ENCODE data around the gene AP3B1. TPM values are rescaled to one million over a fixed set of nuclear protein-coding genes. Genes with fewer than 3 reads are reported as not detected.
"Not testable (repeated sequence)": the region's sequence is repeated elsewhere in the genome, so short reads cannot be mapped to it uniquely, and the experiment has no call there.

Gene AP3B1
- polyA plus RNA-seq, 1 donor: 35.7 TPM

DNA sequence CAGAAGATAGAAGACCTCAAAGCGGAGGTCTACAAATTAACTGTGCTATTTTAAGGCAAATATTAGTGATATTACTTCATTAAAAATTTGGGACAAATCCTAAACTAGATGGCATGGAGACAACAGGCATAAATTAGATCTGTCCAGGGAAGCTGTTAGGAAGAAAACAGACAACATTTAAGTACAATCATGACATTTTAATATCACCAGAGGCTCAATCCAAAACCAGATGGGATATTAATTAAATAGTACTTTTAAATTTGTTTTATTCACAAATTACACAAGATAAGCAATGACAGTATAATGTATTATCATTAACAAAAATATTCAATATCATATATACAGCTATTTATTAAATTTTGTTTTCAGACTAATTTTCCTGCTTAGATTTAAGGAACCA, 161.1 kb downstream of the AP3B1 start:
- no peak for DNase-seq

- DNase-seq: no peak
Measured at GRCh38 chr5:78132507-78132906, 162.0 kb downstream of the AP3B1 start.

GRCh38 chr5:78129597-78129996, 164.9 kb downstream of the AP3B1 start:
- no peak for DNase-seq

- no peak for DNase-seq
Measured at GRCh38 chr5:78127875-78128274, 166.6 kb downstream of the AP3B1 start.

DNA sequence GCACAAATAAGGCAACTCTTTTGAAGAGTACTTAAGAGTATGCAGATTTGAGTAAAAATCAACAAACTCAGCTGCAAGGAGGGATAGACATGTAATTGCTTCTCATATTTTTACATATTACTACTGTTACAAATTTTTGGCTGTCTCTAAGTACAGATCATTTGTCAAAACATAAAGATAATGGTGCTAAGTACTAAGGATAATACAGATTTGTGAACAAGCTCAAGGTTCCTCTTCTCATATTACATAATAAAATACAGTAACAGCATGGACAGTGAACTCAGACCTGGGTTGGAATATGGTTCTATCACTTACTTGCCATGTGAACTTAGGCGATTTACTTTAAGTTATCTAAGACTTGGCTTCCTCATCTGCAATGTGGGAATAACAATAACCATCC, 168.0 kb downstream of the AP3B1 start:
- DNase-seq: no peak

DNA sequence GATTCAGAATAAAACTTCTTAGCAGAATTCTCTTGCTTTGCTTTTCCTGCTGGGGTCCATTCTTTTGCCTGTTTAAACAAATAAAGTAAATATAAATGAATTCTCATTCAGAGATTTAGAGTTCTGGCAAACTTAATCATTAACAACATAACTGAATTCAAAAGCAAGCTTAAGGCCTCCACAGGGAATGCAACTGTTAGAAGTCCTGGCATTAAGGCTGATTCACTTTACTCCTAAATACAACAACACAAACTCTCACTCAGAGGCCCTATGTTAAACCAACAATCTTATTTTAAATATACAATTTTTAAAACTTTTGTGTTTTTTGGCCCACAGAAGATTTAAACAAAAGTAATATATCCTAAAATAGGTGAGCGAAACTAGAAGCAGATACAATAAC, 178.3 kb downstream of the AP3B1 start:
- no peak for DNase-seq

DNA sequence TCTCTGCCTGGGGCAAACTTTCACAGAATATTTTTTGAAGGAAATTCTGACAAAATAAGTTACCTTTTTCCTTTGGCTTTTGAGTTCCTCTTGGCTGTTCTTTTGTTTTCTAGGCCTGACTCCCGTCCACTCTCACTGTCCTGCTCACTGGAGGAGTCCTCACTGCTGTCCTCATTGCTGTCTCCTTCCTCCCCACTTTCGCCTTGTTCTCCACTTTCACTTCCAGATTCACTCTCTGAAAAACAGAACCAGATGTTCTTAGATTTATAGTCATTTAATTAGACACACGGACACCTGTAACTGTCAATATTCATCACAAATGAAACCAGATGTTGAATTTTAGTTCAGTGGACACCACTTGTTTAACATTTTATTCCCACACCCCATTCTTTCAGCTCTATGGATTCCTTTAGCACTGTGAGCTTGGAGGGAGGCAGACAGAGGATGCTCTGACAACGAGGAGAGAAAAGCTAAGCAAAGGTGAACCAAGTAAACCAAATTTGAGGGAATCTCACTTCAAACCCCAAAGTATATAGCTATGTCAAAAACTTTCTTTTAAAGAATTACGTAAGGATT, 180.7 kb downstream of the AP3B1 start:
- no peak for DNase-seq

DNA sequence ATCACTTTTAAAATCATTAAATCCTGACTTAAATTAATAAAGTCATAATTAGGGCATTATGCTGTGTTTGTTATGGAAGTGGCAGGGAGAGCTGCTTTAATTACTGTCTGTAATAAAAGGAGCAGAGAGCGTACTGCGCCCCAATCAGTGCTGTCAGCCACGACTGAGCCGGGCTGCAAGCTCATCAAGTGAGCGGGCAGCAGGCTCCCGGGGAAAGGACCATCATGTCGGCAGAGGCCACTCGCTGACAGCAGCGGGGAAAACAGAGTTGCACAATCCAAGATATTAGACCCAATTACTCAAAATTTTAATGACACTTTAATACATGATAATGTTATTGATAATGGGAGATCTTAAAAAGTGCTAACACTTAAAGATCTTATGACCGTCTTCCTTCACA, 181.6 kb downstream of the AP3B1 start:
- DNase-seq: no peak

DNA sequence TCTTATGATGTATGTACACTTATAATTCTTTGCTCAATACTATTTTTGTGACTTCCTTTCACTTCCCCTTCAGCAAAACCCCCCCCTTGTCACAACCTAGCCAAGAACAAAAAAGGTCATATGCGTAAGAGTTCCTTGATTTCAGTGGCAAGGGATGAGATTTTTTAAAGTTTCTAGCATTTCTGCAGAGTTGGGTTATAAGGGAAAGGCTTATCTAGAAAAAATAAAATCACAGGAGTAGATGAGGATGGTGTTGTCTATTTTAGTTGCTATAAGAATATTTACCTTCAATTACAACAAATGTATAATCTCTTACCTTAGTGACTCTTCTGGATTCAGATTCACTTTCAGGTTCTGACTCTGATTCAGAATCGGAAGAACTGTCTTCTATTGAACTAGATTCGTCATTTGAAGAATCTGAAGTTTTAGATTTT, 184.6 kb downstream of the AP3B1 start:
- no peak for DNase-seq

DNA sequence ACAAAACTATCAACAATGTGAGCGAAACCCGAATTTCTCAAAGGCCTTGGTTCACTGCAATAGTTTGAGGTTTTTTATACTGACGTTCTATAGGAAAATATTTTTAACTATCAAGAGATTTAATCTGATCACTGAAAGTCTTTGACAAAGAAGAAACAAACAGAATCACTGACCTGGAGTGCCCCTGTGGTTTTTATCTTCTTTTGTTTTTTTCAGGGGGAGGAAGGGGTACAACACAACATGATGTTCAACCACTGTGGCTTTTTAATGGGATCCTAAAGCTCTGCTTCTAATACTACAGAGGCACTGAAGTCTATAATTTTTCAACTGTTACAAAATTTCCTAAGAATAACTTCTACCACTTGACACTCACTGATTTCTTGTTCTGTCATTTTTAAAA, 185.9 kb downstream of the AP3B1 start:
- no peak for DNase-seq

GRCh38 chr5:78103232-78103918, 191.1 kb downstream of the AP3B1 start:
- no peak for DNase-seq

DNA sequence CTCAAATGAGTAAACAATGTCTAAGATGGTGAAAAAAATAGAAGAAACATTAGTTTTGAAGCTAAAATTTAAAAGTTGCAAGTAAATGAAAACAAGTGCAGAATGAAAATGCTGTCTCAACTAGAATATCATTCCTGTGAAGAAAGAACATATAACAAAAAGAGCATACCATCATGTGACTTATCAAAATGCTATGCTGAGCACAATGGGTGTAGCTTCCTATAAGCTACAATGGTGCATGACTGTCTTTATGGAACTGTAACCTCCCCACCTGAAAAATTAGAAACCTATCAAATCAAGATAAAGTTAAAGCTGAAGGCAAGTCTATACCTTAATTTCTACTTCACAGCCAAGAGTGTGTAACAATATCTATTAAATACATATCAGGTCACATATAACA, 192.0 kb downstream of the AP3B1 start:
- no peak for DNase-seq

- DNase-seq: no peak
Measured at GRCh38 chr5:78095125-78095524, 199.4 kb downstream of the AP3B1 start.

DNA sequence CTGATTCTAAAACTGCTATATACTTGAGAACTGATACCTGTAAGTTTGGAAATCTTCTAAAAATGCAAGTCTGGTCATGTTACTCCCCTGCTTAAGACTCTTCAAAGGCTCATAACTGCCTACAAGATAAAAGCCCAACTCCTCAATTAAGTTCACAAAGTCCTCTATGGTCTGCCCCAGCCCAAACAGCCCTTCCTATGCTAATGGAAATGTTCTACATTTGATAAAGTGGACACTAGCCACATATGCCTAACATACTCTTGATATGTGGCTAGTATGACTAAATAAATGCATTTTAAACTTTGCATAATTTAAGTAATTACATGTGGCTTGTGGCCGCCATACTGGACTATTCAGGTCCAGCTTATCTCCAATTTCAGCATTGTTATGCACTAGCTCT, 204.5 kb downstream of the AP3B1 start:
- DNase-seq: no peak

GRCh38 chr5:78078858-78079257, 215.6 kb downstream of the AP3B1 start:
- no peak for DNase-seq

- DNase-seq: no peak
Measured at GRCh38 chr5:78077369-78078068, 217.0 kb downstream of the AP3B1 start.

DNA sequence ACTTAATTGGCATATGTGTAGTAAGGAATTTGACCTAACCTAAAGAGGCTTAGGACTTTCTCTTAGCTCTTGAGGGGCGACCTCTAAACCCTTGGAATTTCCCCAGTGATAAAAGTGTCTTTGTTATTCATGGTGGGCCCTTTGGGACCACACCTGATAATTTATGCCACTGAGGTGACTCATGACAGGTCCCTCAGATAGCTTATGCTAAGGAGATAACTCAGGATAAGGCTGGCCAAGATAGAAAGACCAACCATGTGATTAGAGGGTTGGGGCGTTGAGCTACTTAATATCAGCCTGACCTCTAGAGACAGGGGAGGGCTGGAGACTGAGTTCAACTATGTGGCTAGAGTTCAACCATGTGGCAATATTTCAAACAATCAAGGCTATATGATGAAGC, 218.1 kb downstream of the AP3B1 start:
- no peak for DNase-seq

- DNase-seq: no peak
Measured at GRCh38 chr5:78075301-78075700, 219.2 kb downstream of the AP3B1 start.

- not testable (repeated sequence) for DNase-seq
Measured at GRCh38 chr5:78070691-78071090, 223.8 kb downstream of the AP3B1 start.

- not testable (repeated sequence) for DNase-seq
Measured at GRCh38 chr5:78067581-78067980, 226.9 kb downstream of the AP3B1 start.

GRCh38 chr5:78066722-78067121, 227.8 kb downstream of the AP3B1 start:
- not testable (repeated sequence) for DNase-seq

DNA sequence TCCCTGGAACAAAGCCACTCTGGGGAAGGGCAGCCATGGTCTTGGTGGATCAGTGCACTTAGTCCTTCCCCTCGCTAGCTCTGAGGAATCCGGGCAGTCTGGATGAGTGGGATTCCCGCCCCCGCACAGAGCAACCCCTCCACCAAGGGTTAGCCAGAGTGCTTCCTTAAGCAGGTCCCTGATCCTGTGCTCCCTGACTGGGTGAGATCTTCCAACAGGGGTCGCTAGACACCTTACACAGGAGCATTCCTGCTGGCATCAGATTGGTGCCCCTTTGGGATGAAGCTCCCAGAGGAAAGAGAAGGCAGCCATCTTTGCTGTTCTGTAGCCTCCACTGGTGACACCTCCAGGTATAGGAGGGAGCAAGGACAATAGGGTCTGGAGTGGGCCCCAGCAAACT, 228.8 kb downstream of the AP3B1 start:
- DNase-seq: no peak

- DNase-seq: no peak
Measured at GRCh38 chr5:78064941-78065472, 229.5 kb downstream of the AP3B1 start.

DNA sequence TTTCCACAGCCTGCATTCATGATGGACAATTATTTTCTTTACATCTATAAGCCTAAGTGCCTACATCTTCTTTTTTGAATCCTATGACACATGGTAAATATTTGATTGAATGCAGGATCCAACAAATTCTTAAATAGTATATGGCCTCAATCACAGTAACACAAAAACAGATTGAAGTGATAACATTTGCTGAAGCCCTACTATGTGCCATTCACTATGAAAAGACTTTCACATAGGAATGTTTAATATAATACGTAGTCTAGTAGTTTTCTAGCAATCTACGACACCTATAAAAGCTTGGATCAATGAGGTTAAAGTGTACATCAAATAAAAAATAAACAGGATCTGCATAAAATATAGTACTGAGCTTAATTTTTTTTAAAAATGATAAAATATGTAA, 231.0 kb downstream of the AP3B1 start:
- DNase-seq: no peak
